Measurements from ENCODE around the gene TEAD4.

DNA sequence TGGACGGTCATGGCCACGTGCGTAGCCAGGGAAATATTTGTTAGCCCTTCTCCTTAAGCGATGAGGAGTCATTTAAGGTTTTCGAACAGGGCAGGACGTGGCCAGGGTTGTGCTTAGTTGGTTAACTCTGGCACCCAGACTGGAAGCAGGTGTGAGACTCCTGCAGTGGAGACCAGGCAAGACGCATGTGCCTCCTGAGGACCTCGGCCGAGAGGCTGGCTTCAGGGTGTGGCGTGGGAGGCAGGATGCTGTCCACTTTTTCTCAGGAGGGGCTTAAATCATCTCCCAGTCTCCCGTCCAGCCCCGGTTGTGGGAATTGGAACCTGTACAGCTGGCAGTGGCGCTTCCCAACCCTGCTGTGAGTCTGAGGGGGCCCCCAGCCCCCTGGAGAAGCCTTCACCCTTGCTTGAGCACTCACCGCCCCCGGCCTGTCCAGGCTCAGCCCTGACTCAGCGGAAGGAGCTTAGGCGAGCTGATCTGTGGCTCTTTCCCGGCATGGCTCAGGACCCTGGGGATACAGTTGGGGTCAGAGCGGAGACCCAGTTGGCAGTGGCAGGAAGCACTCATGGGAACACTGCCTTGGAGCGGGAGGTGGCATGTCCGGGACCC, 71.7 kb downstream of the TEAD4 start:
- TF ChIP-seq, protein P1, sequence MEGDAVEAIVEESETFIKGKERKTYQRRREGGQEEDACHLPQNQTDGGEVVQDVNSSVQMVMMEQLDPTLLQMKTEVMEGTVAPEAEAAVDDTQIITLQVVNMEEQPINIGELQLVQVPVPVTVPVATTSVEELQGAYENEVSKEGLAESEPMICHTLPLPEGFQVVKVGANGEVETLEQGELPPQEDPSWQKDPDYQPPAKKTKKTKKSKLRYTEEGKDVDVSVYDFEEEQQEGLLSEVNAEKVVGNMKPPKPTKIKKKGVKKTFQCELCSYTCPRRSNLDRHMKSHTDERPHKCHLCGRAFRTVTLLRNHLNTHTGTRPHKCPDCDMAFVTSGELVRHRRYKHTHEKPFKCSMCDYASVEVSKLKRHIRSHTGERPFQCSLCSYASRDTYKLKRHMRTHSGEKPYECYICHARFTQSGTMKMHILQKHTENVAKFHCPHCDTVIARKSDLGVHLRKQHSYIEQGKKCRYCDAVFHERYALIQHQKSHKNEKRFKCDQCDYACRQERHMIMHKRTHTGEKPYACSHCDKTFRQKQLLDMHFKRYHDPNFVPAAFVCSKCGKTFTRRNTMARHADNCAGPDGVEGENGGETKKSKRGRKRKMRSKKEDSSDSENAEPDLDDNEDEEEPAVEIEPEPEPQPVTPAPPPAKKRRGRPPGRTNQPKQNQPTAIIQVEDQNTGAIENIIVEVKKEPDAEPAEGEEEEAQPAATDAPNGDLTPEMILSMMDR (IDR thresholded peaks at IDR 0.05): no peak
- no peak for TF ChIP-seq EZH2 (IDR thresholded peaks at IDR 0.05; ENCODE audit: borderline replicate concordance, insufficient read depth, low read depth, low read length, poor library complexity, severe bottlenecking)

Data from B cell (primary cell).